GM04504 (cell line): Measurements from ENCODE around the gene LARGE1.
"Not testable (repeated sequence)": the region's sequence is repeated elsewhere in the genome, so short reads cannot be mapped to it uniquely, and the experiment has no call there.

ENCODE experiments used
- DNase-seq: peaks from one replicate; pipeline ENCODE4 v3.0.0-alpha.2; 2012; ENCODE audit warnings: low read depth

The LARGE1 gene

GRCh38 chr22:33418484-33418883 lies 501.8 kb downstream of the LARGE1 start:
- no peak for DNase-seq

GRCh38 chr22:33415401-33415800 lies 504.9 kb downstream of the LARGE1 start:
- no peak for DNase-seq

- DNase-seq, result no peak
These were observed 511.2 kb downstream of the LARGE1 start for GRCh38 chr22:33409079-33409478.

- no peak for DNase-seq
These were observed 515.1 kb downstream of the LARGE1 start for GRCh38 chr22:33405194-33405593.

- no peak for DNase-seq
These were observed 515.6 kb downstream of the LARGE1 start for GRCh38 chr22:33404723-33405122.

GRCh38 chr22:33402325-33402724 lies 518.0 kb downstream of the LARGE1 start:
- no peak for DNase-seq

- DNase-seq, result no peak
These were observed 519.0 kb downstream of the LARGE1 start for GRCh38 chr22:33401291-33401690.

GRCh38 chr22:33400891-33401290 lies 519.4 kb downstream of the LARGE1 start:
- no peak for DNase-seq

- DNase-seq, result no peak
These were observed 520.0 kb downstream of the LARGE1 start for GRCh38 chr22:33400061-33400840.

GRCh38 chr22:33397381-33397907 lies 522.8 kb downstream of the LARGE1 start:
- no peak for DNase-seq

GRCh38 chr22:33393432-33393831 lies 526.8 kb downstream of the LARGE1 start:
- no peak for DNase-seq

GRCh38 chr22:33391298-33391697 lies 529.0 kb downstream of the LARGE1 start:
- DNase-seq, result no peak

GRCh38 chr22:33389936-33390335 lies 530.3 kb downstream of the LARGE1 start:
- no peak for DNase-seq

GRCh38 chr22:33386270-33386669 lies 534.0 kb downstream of the LARGE1 start:
- no peak for DNase-seq

- no peak for DNase-seq
These were observed 534.7 kb downstream of the LARGE1 start for GRCh38 chr22:33385611-33386010.

GRCh38 chr22:33382436-33382835 lies 537.8 kb downstream of the LARGE1 start:
- DNase-seq, result no peak

GRCh38 chr22:33381531-33382406 lies 538.5 kb downstream of the LARGE1 start:
- DNase-seq, result no peak

GRCh38 chr22:33380789-33381530 lies 539.3 kb downstream of the LARGE1 start:
- peak; percentile 68 for DNase-seq

- no peak for DNase-seq
These were observed 540.4 kb downstream of the LARGE1 start for GRCh38 chr22:33379836-33380235.

- DNase-seq, result no peak
These were observed 547.4 kb downstream of the LARGE1 start for GRCh38 chr22:33372875-33373274.

GRCh38 chr22:33363256-33363655 lies 557.0 kb downstream of the LARGE1 start:
- DNase-seq, result not testable (repeated sequence)

GRCh38 chr22:33362702-33363101 lies 557.6 kb downstream of the LARGE1 start:
- DNase-seq, result no peak
